ENCODE measurements around the gene EPM2AIP1.

- TF ChIP-seq, protein P1, sequence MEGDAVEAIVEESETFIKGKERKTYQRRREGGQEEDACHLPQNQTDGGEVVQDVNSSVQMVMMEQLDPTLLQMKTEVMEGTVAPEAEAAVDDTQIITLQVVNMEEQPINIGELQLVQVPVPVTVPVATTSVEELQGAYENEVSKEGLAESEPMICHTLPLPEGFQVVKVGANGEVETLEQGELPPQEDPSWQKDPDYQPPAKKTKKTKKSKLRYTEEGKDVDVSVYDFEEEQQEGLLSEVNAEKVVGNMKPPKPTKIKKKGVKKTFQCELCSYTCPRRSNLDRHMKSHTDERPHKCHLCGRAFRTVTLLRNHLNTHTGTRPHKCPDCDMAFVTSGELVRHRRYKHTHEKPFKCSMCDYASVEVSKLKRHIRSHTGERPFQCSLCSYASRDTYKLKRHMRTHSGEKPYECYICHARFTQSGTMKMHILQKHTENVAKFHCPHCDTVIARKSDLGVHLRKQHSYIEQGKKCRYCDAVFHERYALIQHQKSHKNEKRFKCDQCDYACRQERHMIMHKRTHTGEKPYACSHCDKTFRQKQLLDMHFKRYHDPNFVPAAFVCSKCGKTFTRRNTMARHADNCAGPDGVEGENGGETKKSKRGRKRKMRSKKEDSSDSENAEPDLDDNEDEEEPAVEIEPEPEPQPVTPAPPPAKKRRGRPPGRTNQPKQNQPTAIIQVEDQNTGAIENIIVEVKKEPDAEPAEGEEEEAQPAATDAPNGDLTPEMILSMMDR (IDR thresholded peaks at IDR 0.05): no peak
- no peak for TF ChIP-seq ZFX (IDR thresholded peaks at IDR 0.05; ENCODE audit: borderline replicate concordance)
Measured at GRCh38 chr3:37029516-37030163, 36.7 kb upstream of the EPM2AIP1 start.
